DMS153 treated with DMSO at 0.1 percent for 48 hours (cell line): ENCODE data around the gene ZSWIM3.

Experiments
- DNase-seq: peaks from one replicate; lab custom pipeline; 2025; ENCODE audit not compliant: unreplicated experiment; lab: John Stamatoyannopoulos, UW

ZSWIM3 gene

DNA sequence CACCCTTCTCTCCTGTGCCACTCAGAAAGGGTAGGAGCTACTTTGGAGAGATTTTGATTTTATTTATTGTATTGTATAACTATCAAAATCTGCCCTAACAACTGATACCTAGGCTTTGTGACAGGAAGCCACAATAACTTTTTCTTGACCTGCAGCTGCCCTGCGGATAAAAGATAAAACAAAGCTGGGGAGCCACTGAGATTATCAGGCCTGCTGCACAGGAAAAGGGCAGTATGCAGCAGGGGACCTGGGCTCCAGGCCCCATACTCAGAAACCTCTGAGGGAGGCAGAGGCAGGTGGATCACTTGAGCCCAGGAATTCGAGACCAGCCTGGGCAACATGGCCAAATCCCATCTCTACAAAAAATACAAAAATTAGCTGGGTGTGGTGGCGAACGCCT lies 24.8 kb upstream of the ZSWIM3 start:
- DNase-seq: no peak

DNA sequence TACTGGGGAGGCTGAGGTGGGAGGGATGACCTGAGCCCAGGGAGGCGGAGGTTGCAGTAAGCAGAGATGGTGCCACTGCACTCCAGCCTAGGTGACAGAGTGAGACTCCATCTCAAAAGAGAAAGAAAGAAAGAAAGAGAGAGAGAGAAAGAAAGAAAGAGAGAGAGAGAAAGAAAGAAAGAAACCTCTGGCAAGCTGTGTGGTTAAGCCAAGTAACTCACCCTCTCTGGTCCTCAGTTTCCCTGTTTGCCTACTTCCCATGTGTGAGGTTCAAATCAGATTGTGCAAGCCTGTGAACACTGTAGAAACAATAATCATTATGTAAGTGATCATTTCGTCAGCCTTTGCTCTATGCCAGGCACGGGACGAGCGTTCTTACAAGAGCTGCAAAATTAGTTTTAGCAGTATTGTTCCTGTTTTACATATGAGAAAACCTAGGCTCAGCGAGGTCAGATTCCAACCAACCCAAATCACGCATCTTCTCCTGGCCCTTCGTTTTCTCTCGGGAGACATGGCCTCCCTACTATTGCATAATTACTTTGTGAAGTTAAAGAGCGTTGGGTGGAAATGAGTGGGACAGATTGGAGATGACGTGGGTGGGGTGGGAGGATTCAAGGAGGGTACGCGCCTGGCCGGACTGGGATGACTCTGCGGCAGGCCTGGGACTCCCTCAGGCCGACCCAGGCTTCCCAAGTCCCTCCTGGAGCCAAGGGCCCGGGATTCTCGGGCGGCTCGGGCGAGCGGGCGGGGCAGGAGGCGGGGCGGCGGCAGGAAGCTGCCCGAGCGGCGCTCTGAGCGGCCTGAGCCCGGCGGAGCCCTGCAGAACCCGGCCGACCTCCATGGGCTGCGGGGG lies 24.2 kb upstream of the ZSWIM3 start, which contains the start of gene SNX21:
Gene SNX21, plus strand, starts transcription at position 770 of the 853 bp plus-strand sequence. CDS start 121 bp downstream, outside the sequence.
- peak; percentile 16 for DNase-seq

GRCh38 chr20:45833883-45834796 lies 23.3 kb upstream of the ZSWIM3 start:
- DNase-seq: peak; percentile 8

GRCh38 chr20:45834797-45835161 lies 22.6 kb upstream of the ZSWIM3 start:
- DNase-seq: no peak

- DNase-seq: no peak
These were observed 22.1 kb upstream of the ZSWIM3 start for GRCh38 chr20:45835329-45835765.

DNA sequence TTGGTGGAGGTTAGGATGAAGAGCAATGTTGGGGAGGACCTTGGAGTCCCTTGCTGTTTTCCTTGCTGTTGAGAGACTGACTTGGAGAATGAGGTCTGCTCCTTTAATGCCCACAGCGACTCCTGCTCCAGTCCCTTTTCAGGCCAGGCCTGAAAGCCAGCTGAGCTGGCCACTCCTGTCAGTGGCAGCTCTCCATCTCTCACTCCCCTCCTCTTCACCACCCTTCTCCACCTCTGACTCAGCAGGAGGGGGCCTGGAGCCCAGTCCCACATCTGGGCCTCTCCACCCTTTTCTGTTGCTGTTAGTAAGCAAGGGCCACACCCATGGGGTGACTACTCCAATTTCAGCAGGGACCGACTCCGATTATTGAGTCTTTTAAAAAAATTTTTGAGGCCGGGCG lies 21.6 kb upstream of the ZSWIM3 start:
- no peak for DNase-seq

- no peak for DNase-seq
These were observed 20.6 kb upstream of the ZSWIM3 start for GRCh38 chr20:45836841-45837240.

DNA sequence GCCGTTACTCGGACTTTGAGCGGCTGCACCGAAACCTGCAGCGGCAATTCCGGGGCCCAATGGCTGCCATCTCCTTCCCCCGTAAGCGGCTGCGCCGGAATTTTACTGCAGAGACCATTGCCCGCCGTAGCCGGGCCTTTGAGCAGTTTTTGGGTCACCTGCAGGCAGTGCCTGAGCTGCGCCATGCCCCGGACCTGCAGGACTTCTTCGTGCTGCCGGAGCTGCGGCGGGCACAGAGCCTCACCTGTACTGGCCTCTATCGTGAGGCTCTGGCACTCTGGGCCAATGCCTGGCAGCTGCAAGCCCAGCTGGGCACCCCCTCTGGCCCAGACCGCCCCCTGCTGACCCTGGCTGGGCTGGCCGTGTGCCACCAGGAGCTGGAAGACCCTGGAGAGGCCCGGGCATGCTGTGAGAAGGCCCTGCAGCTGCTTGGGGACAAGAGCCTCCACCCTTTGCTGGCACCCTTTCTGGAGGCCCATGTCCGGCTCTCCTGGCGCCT lies 16.7 kb upstream of the ZSWIM3 start:
- no peak for DNase-seq

GRCh38 chr20:45841407-45842129 lies 15.8 kb upstream of the ZSWIM3 start:
- no peak for DNase-seq

- DNase-seq: no peak
These were observed 15.1 kb upstream of the ZSWIM3 start for GRCh38 chr20:45842169-45842812.

DNA sequence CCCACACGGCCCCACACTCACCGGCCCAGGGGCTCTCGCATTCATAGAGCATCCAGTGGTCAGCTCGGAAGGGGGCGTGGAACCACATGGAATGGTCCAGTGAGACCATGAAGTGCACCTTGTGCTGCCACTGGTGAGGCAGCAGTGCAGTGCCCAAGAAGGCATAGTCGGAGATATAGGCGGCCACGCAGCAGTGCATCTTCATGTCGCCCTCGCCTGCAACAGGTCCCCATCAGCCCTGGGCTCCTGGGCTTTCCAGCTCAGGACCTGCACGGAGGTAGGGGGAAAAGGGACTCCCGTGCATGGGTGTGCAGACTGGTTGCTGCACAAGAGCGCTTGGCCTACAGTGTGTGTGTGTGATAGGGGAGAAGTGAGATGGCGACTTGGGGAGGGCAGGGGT lies 13.9 kb upstream of the ZSWIM3 start:
- no peak for DNase-seq

- no peak for DNase-seq
These were observed 12.0 kb upstream of the ZSWIM3 start for GRCh38 chr20:45845452-45845851.

DNA sequence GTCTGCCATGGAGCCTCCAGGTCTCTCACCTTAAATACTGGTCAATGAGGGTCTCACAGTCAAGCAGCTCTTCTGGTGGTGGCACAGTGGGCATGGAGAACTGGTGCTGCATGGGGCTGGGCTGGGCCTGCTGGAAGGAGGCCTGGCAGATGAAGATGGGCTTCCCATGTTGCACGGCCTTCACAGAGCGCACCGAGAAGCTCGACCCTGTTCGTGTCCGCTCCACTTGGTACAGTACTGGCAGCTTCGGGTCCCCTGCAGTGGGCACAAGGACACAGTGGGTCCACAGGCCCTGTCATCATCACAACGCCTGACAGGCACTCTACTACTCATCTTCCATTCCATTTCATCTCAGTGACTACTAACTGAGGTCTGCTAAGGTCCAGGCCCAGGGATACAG lies 9.0 kb upstream of the ZSWIM3 start:
- no peak for DNase-seq

DNA sequence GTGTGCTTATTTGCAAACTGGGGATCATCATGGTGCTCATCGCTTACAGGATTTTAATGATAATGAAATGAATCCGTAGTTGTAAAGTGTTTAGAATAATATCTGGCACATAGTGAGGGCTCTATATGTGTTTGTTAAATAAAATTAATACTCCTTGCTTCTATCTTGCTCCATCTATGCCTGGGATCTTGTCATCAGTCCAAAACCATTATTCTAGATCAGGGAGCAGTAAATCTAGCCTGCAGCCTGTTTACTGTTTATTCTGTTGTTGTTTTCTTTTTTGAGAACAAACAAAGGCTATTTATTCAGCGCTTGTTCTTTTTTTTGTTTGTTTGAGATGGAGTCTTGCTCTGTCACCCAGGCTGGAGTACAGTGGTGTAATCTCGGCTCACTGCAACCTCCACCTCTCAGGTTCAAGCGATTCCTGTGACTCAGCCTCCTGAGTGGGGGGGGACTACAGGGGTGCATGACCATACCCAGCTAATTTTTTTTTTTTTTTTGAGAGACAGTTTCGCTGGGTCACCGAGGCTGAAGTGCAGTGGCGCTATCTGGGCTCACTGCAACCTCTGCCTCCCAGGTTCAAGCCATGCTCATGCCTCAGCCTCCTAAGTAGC lies 8.3 kb upstream of the ZSWIM3 start:
- DNase-seq: no peak

DNA sequence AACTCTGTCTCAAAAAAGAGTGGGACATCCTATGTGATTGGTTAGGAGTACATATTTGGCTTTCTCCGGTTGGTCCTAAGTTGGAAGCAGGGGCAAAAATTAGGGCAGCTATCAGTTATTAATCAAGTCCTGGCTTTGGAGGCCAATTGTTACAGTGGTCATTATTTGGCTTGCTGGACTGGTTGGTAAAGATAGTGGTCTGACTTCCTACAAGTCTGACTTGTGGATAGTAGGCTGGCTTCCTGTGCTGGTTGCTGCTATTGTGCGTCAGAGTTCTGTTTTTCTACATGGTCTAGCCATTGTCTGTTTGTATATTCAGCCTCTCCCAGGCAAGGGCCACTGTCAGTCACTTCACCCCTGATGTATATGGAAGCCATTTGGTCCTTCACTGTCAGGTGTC lies 7.2 kb upstream of the ZSWIM3 start:
- no peak for DNase-seq

DNA sequence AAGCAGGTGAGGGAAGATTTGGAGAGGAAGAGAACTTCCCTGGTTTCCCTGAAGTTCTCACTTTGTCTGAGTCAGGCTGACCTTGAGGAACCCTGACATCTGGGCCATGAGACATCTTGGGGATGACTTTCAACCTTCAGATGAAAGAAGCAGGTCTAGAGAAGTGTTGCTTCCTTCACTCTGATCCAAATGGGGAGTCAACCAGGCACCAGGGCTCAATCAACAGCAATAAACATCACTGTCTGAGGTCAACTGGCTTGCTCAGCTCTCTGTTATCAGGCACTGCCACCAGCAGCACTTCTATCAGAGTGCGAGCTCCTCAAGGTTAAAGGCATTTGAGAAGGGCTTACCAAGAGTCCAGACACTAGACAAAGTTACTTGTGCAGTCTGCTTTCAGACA lies 6.5 kb upstream of the ZSWIM3 start:
- DNase-seq: no peak

DNA sequence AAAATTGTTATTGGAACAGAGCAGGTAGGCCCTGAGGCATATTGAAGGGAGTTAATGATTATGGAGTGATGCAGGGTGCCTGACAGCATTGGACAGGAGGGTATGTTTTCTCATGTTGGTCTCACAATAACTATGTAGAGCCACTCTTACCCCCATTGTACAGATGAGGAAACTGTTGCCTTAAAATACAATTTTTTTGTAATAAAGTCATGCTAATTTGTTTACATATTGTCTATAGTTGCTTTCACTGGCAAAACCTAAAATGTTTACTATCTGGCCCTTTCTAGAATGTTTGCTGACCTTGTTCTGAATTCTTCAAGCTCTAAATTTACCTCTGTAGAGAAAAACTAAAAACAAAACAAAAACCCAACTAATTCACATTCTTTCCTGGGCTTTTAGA lies 5.9 kb upstream of the ZSWIM3 start:
- DNase-seq: no peak

GRCh38 chr20:45852326-45852725 lies 5.1 kb upstream of the ZSWIM3 start:
- no peak for DNase-seq

DNA sequence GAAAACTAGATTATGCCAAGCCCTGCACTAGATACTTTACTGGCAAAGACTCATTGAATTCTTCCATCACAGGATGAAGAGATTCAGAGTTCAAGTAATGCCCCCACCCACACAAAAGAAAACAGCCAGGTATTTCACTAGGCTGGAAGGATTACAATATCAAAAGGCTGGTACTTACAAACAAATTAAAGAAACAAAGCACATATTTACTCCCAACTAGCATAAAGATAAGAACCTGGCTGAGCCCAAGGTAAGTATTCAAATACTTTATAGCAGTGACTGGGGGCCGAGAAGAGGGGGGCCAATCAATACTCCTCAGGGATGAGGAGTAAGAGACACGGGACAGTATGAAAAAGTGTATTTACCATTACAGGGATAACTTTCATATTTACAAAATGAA lies 3.9 kb upstream of the ZSWIM3 start:
- DNase-seq: no peak

DNA sequence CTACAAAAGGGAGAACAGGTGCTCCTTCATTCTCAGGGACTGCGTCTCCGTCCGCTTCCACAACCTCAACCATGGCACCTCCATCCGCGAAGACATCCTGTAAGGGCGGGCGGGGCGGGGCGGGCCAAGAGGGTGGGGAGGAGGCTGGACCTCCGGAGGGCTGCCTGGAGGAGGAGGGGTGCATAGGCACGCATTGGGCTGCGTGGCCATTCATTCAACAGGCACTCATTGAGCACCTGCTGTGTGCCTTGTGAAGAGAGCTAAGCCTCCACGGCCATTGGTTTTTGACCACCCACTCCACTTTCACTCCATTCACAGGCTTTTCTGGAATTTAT lies 435 bp downstream of the ZSWIM3 start:
- no peak for DNase-seq
